GM12874 (cell line): ENCODE results near the gene SLC44A4.

Experiments
- CTCF ChIP-seq: IDR thresholded peaks from 2 replicates; pipeline ENCODE4 v1.5.1; 2011; ENCODE audit warnings: low read depth, mild to moderate bottlenecking, control low read depth, low read length, moderate library complexity; ENCODE audit not compliant: insufficient read depth

The SLC44A4 gene

GRCh38 chr6:31876357-31876756 is 2.4 kb downstream of the SLC44A4 start:
- no peak for TF ChIP-seq CTCF

- no peak for TF ChIP-seq CTCF
These were observed 2.9 kb downstream of the SLC44A4 start for GRCh38 chr6:31875877-31876276.

- no peak for TF ChIP-seq CTCF
These were observed 3.8 kb downstream of the SLC44A4 start for GRCh38 chr6:31874836-31875572.

GRCh38 chr6:31874084-31874670 is 4.6 kb downstream of the SLC44A4 start:
- TF ChIP-seq CTCF = no peak

- TF ChIP-seq CTCF = no peak
These were observed 7.6 kb downstream of the SLC44A4 start for GRCh38 chr6:31871046-31871659.

- TF ChIP-seq CTCF = 0 out of 2 replicates have a peak, but pooled peaks have one; percentile 13
These were observed 8.3 kb downstream of the SLC44A4 start for GRCh38 chr6:31870385-31870921.

- no peak for TF ChIP-seq CTCF
These were observed 9.5 kb downstream of the SLC44A4 start for GRCh38 chr6:31869343-31869742.
